Measurements from ENCODE around the gene ATG2B. TPM values are rescaled to one million over a fixed set of nuclear protein-coding genes. Genes with fewer than 3 reads are reported as not detected.

ATG2B gene
- total and polyA plus RNA-seq, 2 donors (not counting 1 experiment from before 2014, with no cell fraction given) = 8.1 to 39.6 TPM

- no peak for TF ChIP-seq EZH2 (IDR thresholded peaks at IDR 0.05; ENCODE audit: borderline replicate concordance, insufficient read depth, low read depth, low read length, poor library complexity, severe bottlenecking)
- TF ChIP-seq, protein P1, sequence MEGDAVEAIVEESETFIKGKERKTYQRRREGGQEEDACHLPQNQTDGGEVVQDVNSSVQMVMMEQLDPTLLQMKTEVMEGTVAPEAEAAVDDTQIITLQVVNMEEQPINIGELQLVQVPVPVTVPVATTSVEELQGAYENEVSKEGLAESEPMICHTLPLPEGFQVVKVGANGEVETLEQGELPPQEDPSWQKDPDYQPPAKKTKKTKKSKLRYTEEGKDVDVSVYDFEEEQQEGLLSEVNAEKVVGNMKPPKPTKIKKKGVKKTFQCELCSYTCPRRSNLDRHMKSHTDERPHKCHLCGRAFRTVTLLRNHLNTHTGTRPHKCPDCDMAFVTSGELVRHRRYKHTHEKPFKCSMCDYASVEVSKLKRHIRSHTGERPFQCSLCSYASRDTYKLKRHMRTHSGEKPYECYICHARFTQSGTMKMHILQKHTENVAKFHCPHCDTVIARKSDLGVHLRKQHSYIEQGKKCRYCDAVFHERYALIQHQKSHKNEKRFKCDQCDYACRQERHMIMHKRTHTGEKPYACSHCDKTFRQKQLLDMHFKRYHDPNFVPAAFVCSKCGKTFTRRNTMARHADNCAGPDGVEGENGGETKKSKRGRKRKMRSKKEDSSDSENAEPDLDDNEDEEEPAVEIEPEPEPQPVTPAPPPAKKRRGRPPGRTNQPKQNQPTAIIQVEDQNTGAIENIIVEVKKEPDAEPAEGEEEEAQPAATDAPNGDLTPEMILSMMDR (IDR thresholded peaks at IDR 0.05) = no peak
- H3K9ac ChIP-seq (ENCODE audit: low read length) = no peak overlapping the region
- no peaks in the 10 kb centered on the region for H3K4me1 Mint-ChIP-seq
- H3K4me3 ChIP-seq (ENCODE audit: control extremely low read depth in 1 of 5, extremely low read depth in 1 of 5, insufficient read depth in 1 of 5, low read depth in 2 of 5, low read length in 4 of 5) = no peak overlapping the region
- H3K27ac ChIP-seq (ENCODE audit: low read length in 2 of 2) = no peak overlapping the region
- POLR2A ChIA-PET = no interaction called here
- H3K4me3 Mint-ChIP-seq = no peak overlapping the region
- ATAC-seq (ENCODE audit: low read depth) = no peak
- CTCF ChIA-PET = no interaction called here
- 98% methylated on average over 5 of the region's 9 CpGs for WGBS (ENCODE audit: insufficient coverage)
- no peaks in the 10 kb centered on the region for H3K36me3 ChIP-seq (replicated peaks in 1 of 2; ENCODE audit: control extremely low read depth in 1 of 2, control insufficient read depth in 1 of 2, extremely low read depth in 1 of 2, insufficient read depth in 2 of 2, low read length in 1 of 2)
- peaks cover 19% of the 10 kb centered on the region for H3K27me3 Mint-ChIP-seq
- no peaks in the 10 kb centered on the region for H3K9me3 Mint-ChIP-seq (ENCODE audit: insufficient read depth)
- DNase-seq = no peak
- H3K27me3 ChIP-seq (replicated peaks in 1 of 4; ENCODE audit: control extremely low read depth in 1 of 4, control insufficient read depth in 3 of 4, insufficient read depth in 4 of 4, low read length in 3 of 4) = no peaks in the 10 kb centered on the region
- no peaks in the 10 kb centered on the region for H3K9me3 ChIP-seq (ENCODE audit: control extremely low read depth in 1 of 3, control insufficient read depth in 2 of 3, insufficient read depth in 1 of 3, low read length in 2 of 3)
- intact Hi-C loops (cut with micrococcal nuclease) = no loop called here
- H3K79me2 ChIP-seq (ENCODE audit: control insufficient read depth, insufficient read depth, low read length) = no peaks in the 10 kb centered on the region
- H3K27ac Mint-ChIP-seq = no peak overlapping the region
- H3K4me1 ChIP-seq (ENCODE audit: control insufficient read depth in 2 of 2, insufficient read depth in 2 of 2, low read length in 2 of 2) = no peaks in the 10 kb centered on the region
- H2AFZ ChIP-seq (ENCODE audit: insufficient read depth, low read depth, low read length, poor library complexity, severe bottlenecking) = no peak overlapping the region
- H3K4me2 ChIP-seq (replicated peaks; ENCODE audit: low read depth, low read length, poor library complexity, severe bottlenecking) = no peak overlapping the region
- H4K20me1 ChIP-seq (ENCODE audit: control insufficient read depth, insufficient read depth, low read length, poor library complexity, severe bottlenecking) = no peaks in the 10 kb centered on the region
These were observed 46.6 kb upstream of the ATG2B start for GRCh38 chr14:96409701-96410100.

- Histone ChIP-seq H3K4me3 (ENCODE audit: control extremely low read depth in 1 of 5, extremely low read depth in 1 of 5, insufficient read depth in 1 of 5, low read depth in 2 of 5, low read length in 4 of 5) (no peak overlapping the region), H3K4me2 (replicated peaks; ENCODE audit: low read depth, low read length, poor library complexity, severe bottlenecking) (no peak overlapping the region), H3K9ac (ENCODE audit: low read length) (no peak overlapping the region), H3K27ac (ENCODE audit: low read length in 2 of 2) (no peak overlapping the region), H3K36me3 (replicated peaks in 1 of 2; ENCODE audit: control extremely low read depth in 1 of 2, control insufficient read depth in 1 of 2, extremely low read depth in 1 of 2, insufficient read depth in 2 of 2, low read length in 1 of 2) (no peaks in the 10 kb centered on the region), H2AFZ (ENCODE audit: insufficient read depth, low read depth, low read length, poor library complexity, severe bottlenecking) (no peak overlapping the region), H4K20me1 (ENCODE audit: control insufficient read depth, insufficient read depth, low read length, poor library complexity, severe bottlenecking) (no peaks in the 10 kb centered on the region), H3K27me3 (replicated peaks in 1 of 4; ENCODE audit: control extremely low read depth in 1 of 4, control insufficient read depth in 3 of 4, insufficient read depth in 4 of 4, low read length in 3 of 4) (no peaks in the 10 kb centered on the region), H3K4me1 (ENCODE audit: control insufficient read depth in 2 of 2, insufficient read depth in 2 of 2, low read length in 2 of 2) (no peaks in the 10 kb centered on the region), H3K9me3 (ENCODE audit: control extremely low read depth in 1 of 3, control insufficient read depth in 2 of 3, insufficient read depth in 1 of 3, low read length in 2 of 3) (no peaks in the 10 kb centered on the region), H3K79me2 (ENCODE audit: control insufficient read depth, insufficient read depth, low read length) (no peaks in the 10 kb centered on the region)
- DNase-seq = no peak
- CTCF ChIA-PET = no interaction called here
- intact Hi-C loops (cut with micrococcal nuclease) = no loop called here
- H3K4me3 Mint-ChIP-seq = no peak overlapping the region
- no peaks in the 10 kb centered on the region for H3K9me3 Mint-ChIP-seq (ENCODE audit: insufficient read depth)
- no peak overlapping the region for H3K27ac Mint-ChIP-seq
- POLR2A ChIA-PET = interaction anchor here (0.6 kb wide), 1 partner anchor 10 kb away, joined by 3 read pairs; no protein-coding TSS in a partner anchor
- WGBS (ENCODE audit: insufficient coverage) = 89% methylated on average over 10 of the region's 12 CpGs
- no peaks in the 10 kb centered on the region for H3K4me1 Mint-ChIP-seq
- H3K27me3 Mint-ChIP-seq = peaks cover 15% of the 10 kb centered on the region
- TF ChIP-seq EZH2 (IDR thresholded peaks at IDR 0.05; ENCODE audit: borderline replicate concordance, insufficient read depth, low read depth, low read length, poor library complexity, severe bottlenecking) = no peak
- TF ChIP-seq, protein P1 (IDR thresholded peaks at IDR 0.05) = no peak
- ATAC-seq (ENCODE audit: low read depth) = no peak
These were observed 45.5 kb upstream of the ATG2B start for GRCh38 chr14:96408608-96409007.
